PC-3 (cell line): ENCODE results near the gene RBPJ.

Experiments
- CTCF ChIP-seq: fragments of 300-600 bp; sonication (generic); conservative IDR thresholded peaks from 2 replicates; pipeline ENCODE4 v1.5.1; 2017; ENCODE audit warnings: antibody characterized with exemption, low read depth, mild to moderate bottlenecking, low read length
- EZH2 ChIP-seq: fragments of 300-600 bp; sonication (generic); IDR thresholded peaks from one replicate; pipeline ENCODE4 v1.6.1; 2017; ENCODE audit warnings: antibody characterized with exemption, mild to moderate bottlenecking, low read length; ENCODE audit not compliant: unreplicated experiment

GRCh38 chr4:26404743-26405206 is 84.0 kb downstream of the RBPJ start:
- TF ChIP-seq CTCF (0 out of 2 replicates have a peak, but pooled peaks have one; percentile 14), EZH2 (no peak)
